H9 (cell line): ENCODE data around the gene NCAM1. TPM values are rescaled to one million over a fixed set of nuclear protein-coding genes. Genes with fewer than 3 reads are reported as not detected.

Experiments
- DNase-seq: peaks from one replicate; pipeline ENCODE4 v3.0.0-alpha.2; 2017
- H2AFZ ChIP-seq: one replicate; pipeline ENCODE4 v1.6.1; 2013; ENCODE audit warnings: mild to moderate bottlenecking, low read length, control low read depth, moderate library complexity
- H2AK5ac ChIP-seq: 2 replicates; pipeline ENCODE4 v1.6.1; 2013; ENCODE audit warnings: low read length, control low read depth, mixed read lengths; ENCODE audit not compliant: insufficient read length
- H2BK120ac ChIP-seq: one replicate; pipeline ENCODE4 v1.6.1; 2013; ENCODE audit warnings: low read depth, mild to moderate bottlenecking, low read length, control low read depth, inconsistent platforms; ENCODE audit not compliant: poor library complexity, severe bottlenecking
- H2BK12ac ChIP-seq: 2 replicates; pipeline ENCODE4 v1.6.1; 2013; ENCODE audit warnings: low read length, control low read depth, mixed read lengths, low read depth; ENCODE audit not compliant: insufficient read length
- H2BK15ac ChIP-seq: 2 replicates; pipeline ENCODE4 v1.6.1; 2013; ENCODE audit warnings: low read depth, low read length, control low read depth
- H2BK20ac ChIP-seq: one replicate; pipeline ENCODE4 v1.6.1; 2013; ENCODE audit warnings: low read depth, mild to moderate bottlenecking, low read length, control low read depth, inconsistent platforms; ENCODE audit not compliant: poor library complexity, severe bottlenecking
- H2BK5ac ChIP-seq: 2 replicates; pipeline ENCODE4 v1.6.1; 2013; ENCODE audit warnings: low read length, control low read depth, mixed read lengths; ENCODE audit not compliant: insufficient read length
- H3K14ac ChIP-seq: 2 replicates; pipeline ENCODE4 v1.6.1; 2013; ENCODE audit warnings: low read length, control low read depth; ENCODE audit not compliant: insufficient read depth
- H3K18ac ChIP-seq: 2 replicates; pipeline ENCODE4 v1.6.1; 2013; ENCODE audit warnings: low read depth, mild to moderate bottlenecking, mixed read lengths, low read length, control low read depth; ENCODE audit not compliant: insufficient read length
- H3K23ac ChIP-seq: 2 replicates; pipeline ENCODE4 v1.6.1; 2013; ENCODE audit warnings: low read length, control low read depth, mixed read lengths, low read depth; ENCODE audit not compliant: insufficient read length
- H3K23me2 ChIP-seq: 2 replicates; pipeline ENCODE4 v1.6.1; 2013; ENCODE audit warnings: low read depth, mild to moderate bottlenecking, mixed read lengths, low read length, control low read depth; ENCODE audit not compliant: insufficient read length, poor library complexity, severe bottlenecking
- H3K27ac ChIP-seq: 2 replicates; pipeline ENCODE4 v1.5.1; 2013; ENCODE audit warnings: low read length, control low read depth, mixed read lengths, low read depth; ENCODE audit not compliant: insufficient read length
- H3K27me3 ChIP-seq: 2 replicates; pipeline ENCODE4 v1.6.1; 2013; ENCODE audit warnings: low read length, control low read depth, inconsistent platforms; ENCODE audit not compliant: insufficient read depth
- H3K4ac ChIP-seq: 2 replicates; pipeline ENCODE4 v1.6.1; 2013; ENCODE audit warnings: low read depth, mild to moderate bottlenecking, control low read depth, inconsistent platforms, low read length, moderate library complexity
- H3K4me1 ChIP-seq: 2 replicates; pipeline ENCODE4 v1.6.1; 2013; ENCODE audit warnings: low read length, control low read depth, inconsistent platforms; ENCODE audit not compliant: insufficient read depth
- H3K4me2 ChIP-seq: 2 replicates; pipeline ENCODE4 v1.6.1; 2013; ENCODE audit warnings: low read length, control low read depth, mixed read lengths; ENCODE audit not compliant: insufficient read length, insufficient read depth
- H3K56ac ChIP-seq: 2 replicates; pipeline ENCODE4 v1.6.1; 2013; ENCODE audit warnings: low read depth, mild to moderate bottlenecking, mixed read lengths, low read length, control low read depth; ENCODE audit not compliant: insufficient read length
- H3K79me1 ChIP-seq: 2 replicates; pipeline ENCODE4 v1.6.1; 2013; ENCODE audit warnings: low read depth, mild to moderate bottlenecking, moderate library complexity, low read length, control low read depth, inconsistent platforms; ENCODE audit not compliant: insufficient read depth, poor library complexity, severe bottlenecking
- H3K79me2 ChIP-seq: 2 replicates; pipeline ENCODE4 v1.6.1; 2013; ENCODE audit warnings: low read length, control low read depth, inconsistent platforms; ENCODE audit not compliant: insufficient read depth
- H3K9ac ChIP-seq: 2 replicates; pipeline ENCODE4 v1.6.1; 2013; ENCODE audit warnings: low read length, control low read depth, mixed read lengths; ENCODE audit not compliant: insufficient read length; ENCODE audit errors: extremely low read depth
- H3K9me3 ChIP-seq: one replicate; pipeline ENCODE4 v1.6.1; 2013; ENCODE audit warnings: low read depth, low read length, inconsistent platforms; ENCODE audit not compliant: control insufficient read depth
- H3T11ph ChIP-seq: one replicate; pipeline ENCODE4 v1.6.1; 2013; ENCODE audit warnings: mild to moderate bottlenecking, low read length, control low read depth, inconsistent platforms
- H4K20me1 ChIP-seq: one replicate; pipeline ENCODE4 v1.6.1; 2013; ENCODE audit not compliant: control insufficient read depth, insufficient read length, insufficient read depth
- H4K5ac ChIP-seq: 2 replicates; pipeline ENCODE4 v1.6.1; 2013; ENCODE audit warnings: low read depth, mild to moderate bottlenecking, mixed read lengths, low read length, control low read depth; ENCODE audit not compliant: insufficient read length
- H4K8ac ChIP-seq: replicated peaks from 2 replicates; pipeline ENCODE4 v1.6.1; 2013; ENCODE audit warnings: low read length, control low read depth, mixed read lengths, low read depth; ENCODE audit not compliant: insufficient read length
- H4K91ac ChIP-seq: 2 replicates; pipeline ENCODE4 v1.6.1; 2013; ENCODE audit warnings: low read depth, mild to moderate bottlenecking, moderate library complexity, mixed read lengths, low read length, control low read depth; ENCODE audit not compliant: insufficient read length
- H3K27ac Mint-ChIP-seq, 3 experiments: 2 replicates in 2 of 3; 3 replicates in 1 of 3; pipeline ENCODE4 v1.8.0; 2020 to 2021; ENCODE audit warnings: mixed read lengths in 3 of 3, mild to moderate bottlenecking in 1 of 3, moderate library complexity in 1 of 3
- H3K27me3 Mint-ChIP-seq: 2 replicates; pipeline ENCODE4 v1.8.0; 2021; ENCODE audit warnings: low read depth, mild to moderate bottlenecking, moderate library complexity, mixed read lengths
- H3K36me3 Mint-ChIP-seq, 3 experiments: 2 replicates in 2 of 3; 3 replicates in 1 of 3; pipeline ENCODE4 v1.8.0; 2020 to 2021; ENCODE audit warnings: low read depth in 3 of 3, mixed read lengths in 3 of 3; ENCODE audit not compliant: insufficient read depth in 1 of 3
- H3K4me1 Mint-ChIP-seq, 2 experiments: 2 replicates each; pipeline ENCODE4 v1.8.0; 2020; ENCODE audit warnings: mixed read lengths in 2 of 2
- H3K4me3 Mint-ChIP-seq, 2 experiments: 2 replicates in 1 of 2; 3 replicates in 1 of 2; pipeline ENCODE4 v1.8.0; 2020 to 2021; ENCODE audit warnings: mild to moderate bottlenecking in 2 of 2, mixed read lengths in 2 of 2, moderate library complexity in 1 of 2
- H3K9me3 Mint-ChIP-seq, 2 experiments: 2 replicates in 1 of 2; 3 replicates in 1 of 2; pipeline ENCODE4 v1.8.0; 2020; ENCODE audit warnings: mild to moderate bottlenecking in 2 of 2, mixed read lengths in 2 of 2, moderate library complexity in 1 of 2
- WGBS: extraction: QIAGEN DNeasy Blood & Tissue Kit; methylation state at CpG from one replicate; pipeline ENCODE4 v1.1.7; 2013; ENCODE audit warnings: missing lambda C conversion rate, low lambda C conversion rate, mixed read lengths; ENCODE audit not compliant: insufficient read length; ENCODE audit errors: extremely low coverage; 5-methylcytosine and 5-hydroxymethylcytosine counted together
- total RNA-seq: library from RNA; stranded (reverse); gene quantifications from 2 replicates; pipeline ENCODE4 v1.2.1, GENCODE V29; 2021
- TF ChIP-seq, protein P1 (sequence below): fragments of 200-600 bp; sonication (generic); conservative IDR thresholded peaks from 3 replicates; pipeline ENCODE4 v1.8.0; 2021; ENCODE audit warnings: antibody characterized with exemption, mild to moderate bottlenecking

Gene NCAM1
- total RNA-seq, 1 experiment from 2014 or later = 2.5 TPM

DNA sequence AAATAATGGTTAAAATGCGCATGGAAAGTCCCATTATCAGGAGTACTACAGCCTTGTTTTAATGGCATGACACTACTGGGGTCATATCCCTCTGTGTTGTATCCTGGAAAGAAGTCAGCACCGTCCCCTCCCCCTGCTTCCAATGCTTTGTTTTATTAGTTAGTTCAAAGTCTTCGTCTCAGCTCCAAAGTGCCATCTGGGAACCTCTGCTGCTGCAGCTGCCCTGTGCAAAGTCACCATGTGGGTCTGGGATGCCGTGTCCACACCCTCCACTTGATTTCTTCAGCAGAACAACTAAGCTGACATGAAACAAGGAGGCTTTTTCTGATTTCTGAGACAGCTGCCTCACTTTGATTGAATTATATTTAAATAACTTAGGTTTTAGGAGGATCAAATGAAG, 29.5 kb upstream of the NCAM1 start:
- no peaks in the 10 kb centered on the region for H3K36me3 Mint-ChIP-seq
- peaks cover 0 to 3% of the 10 kb centered on the region in 2 experiments; a peak in 2 of 5 replicates for H3K9me3 Mint-ChIP-seq
- Histone ChIP-seq H2BK120ac (no peak overlapping the region), H3K18ac (no peak overlapping the region), H3K4me2 (no peak overlapping the region), H4K8ac (no peak overlapping the region), H2AK5ac (no peak overlapping the region), H2BK12ac (no peak overlapping the region), H3K23me2 (no peaks in the 10 kb centered on the region), H3K9me3 (no peaks in the 10 kb centered on the region), H4K5ac (no peak overlapping the region), H4K91ac (no peak overlapping the region), H3K14ac (no peak overlapping the region), H3K79me2 (no peaks in the 10 kb centered on the region), H3K56ac (no peak overlapping the region), H2AFZ (no peak overlapping the region), H2BK20ac (no peak overlapping the region), H3T11ph (no peak overlapping the region), H2BK15ac (no peak overlapping the region), H3K4ac (no peak overlapping the region), H3K79me1 (no peaks in the 10 kb centered on the region), H2BK5ac (no peak overlapping the region), H3K27me3 (no peaks in the 10 kb centered on the region), H3K27ac (no peak overlapping the region), H3K4me1 (no peaks in the 10 kb centered on the region), H3K23ac (no peak overlapping the region), H4K20me1 (no peaks in the 10 kb centered on the region), H3K9ac (no peak overlapping the region)
- H3K27me3 Mint-ChIP-seq = no peaks in the 10 kb centered on the region
- peaks cover 4 to 16% of the 10 kb centered on the region in 2 experiments for H3K4me1 Mint-ChIP-seq
- H3K27ac Mint-ChIP-seq = no peak overlapping the region
- DNase-seq = no peak
- H3K4me3 Mint-ChIP-seq = no peak overlapping the region
- no CpG with 5 or more reads among the region's 4 CpGs for WGBS
- TF ChIP-seq, protein P1, sequence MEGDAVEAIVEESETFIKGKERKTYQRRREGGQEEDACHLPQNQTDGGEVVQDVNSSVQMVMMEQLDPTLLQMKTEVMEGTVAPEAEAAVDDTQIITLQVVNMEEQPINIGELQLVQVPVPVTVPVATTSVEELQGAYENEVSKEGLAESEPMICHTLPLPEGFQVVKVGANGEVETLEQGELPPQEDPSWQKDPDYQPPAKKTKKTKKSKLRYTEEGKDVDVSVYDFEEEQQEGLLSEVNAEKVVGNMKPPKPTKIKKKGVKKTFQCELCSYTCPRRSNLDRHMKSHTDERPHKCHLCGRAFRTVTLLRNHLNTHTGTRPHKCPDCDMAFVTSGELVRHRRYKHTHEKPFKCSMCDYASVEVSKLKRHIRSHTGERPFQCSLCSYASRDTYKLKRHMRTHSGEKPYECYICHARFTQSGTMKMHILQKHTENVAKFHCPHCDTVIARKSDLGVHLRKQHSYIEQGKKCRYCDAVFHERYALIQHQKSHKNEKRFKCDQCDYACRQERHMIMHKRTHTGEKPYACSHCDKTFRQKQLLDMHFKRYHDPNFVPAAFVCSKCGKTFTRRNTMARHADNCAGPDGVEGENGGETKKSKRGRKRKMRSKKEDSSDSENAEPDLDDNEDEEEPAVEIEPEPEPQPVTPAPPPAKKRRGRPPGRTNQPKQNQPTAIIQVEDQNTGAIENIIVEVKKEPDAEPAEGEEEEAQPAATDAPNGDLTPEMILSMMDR = no peak
